ENCODE measurements around the gene PIP4K2A.

GRCh38 chr10:22665329-22665728, 49.0 kb downstream of the PIP4K2A start:
- no peak for TF ChIP-seq CTCF (IDR thresholded peaks at IDR 0.05)
- no peak for TF ChIP-seq POLR2AphosphoS5 (IDR thresholded peaks at IDR 0.05)

Measured in breast epithelium (tissue), 3 donors.